B cell (primary cell): Measurements from ENCODE around the gene SEC24B. TPM values are rescaled to one million over a fixed set of nuclear protein-coding genes. Genes with fewer than 3 reads are reported as not detected.
"Not testable (repeated sequence)": the region's sequence is repeated elsewhere in the genome, so short reads cannot be mapped to it uniquely, and the experiment has no call there.

Experiments
- ATAC-seq: fragments of 200-7000 bp; cut with Tn5 transposase; one replicate; pipeline ENCODE4 v1.10.0; 2021; ENCODE audit warnings: low read depth, mild to moderate bottlenecking, moderate number of reproducible peaks, moderate library complexity
- CTCF ChIA-PET: fragments of 350-600 bp; sonication (Branson Sonifier 250); formaldehyde crosslinking; loops from one replicate; lab custom pipeline; 2021; ENCODE audit warnings: antibody characterized with exemption, inconsistent platforms; lab: Charles Lee
- POLR2A ChIA-PET: fragments of 350-600 bp; sonication (Branson Sonifier 250); formaldehyde crosslinking; loops from one replicate; lab custom pipeline; 2021; ENCODE audit warnings: antibody characterized with exemption; lab: Charles Lee
- DNase-seq: peaks from one replicate; pipeline ENCODE4 v3.0.0; 2013
- H2AFZ ChIP-seq: 2 replicates; pipeline ENCODE4 v1.6.1; 2012; ENCODE audit warnings: mild to moderate bottlenecking, low read depth, low read length; ENCODE audit not compliant: insufficient read depth, poor library complexity, severe bottlenecking
- H3K27ac ChIP-seq, 2 donors: 1 replicate in 1 of 2; 2 replicates in 1 of 2; pipeline ENCODE4 v1.5.1; 2012 to 2013; ENCODE audit warnings: low read length in 2 of 2, mild to moderate bottlenecking in 2 of 2, moderate library complexity in 1 of 2
- H3K27me3 ChIP-seq, 4 experiments: fragments of 200-600 bp in 1 of 4; sonication (generic) in 1 of 4; replicated peaks in 1 of 4; 1 replicate in 2 of 4; 2 replicates in 2 of 4; pipeline versions ENCODE4 v1.6.1 to v1.7.0; 2013 to 2016; ENCODE audit warnings: low read length in 3 of 4, mild to moderate bottlenecking in 2 of 4, mixed read lengths in 1 of 4, moderate library complexity in 1 of 4; ENCODE audit not compliant: insufficient read depth in 4 of 4, control insufficient read depth in 3 of 4; ENCODE audit errors: control extremely low read depth in 1 of 4
- H3K36me3 ChIP-seq, 2 experiments: replicated peaks in 1 of 2; 1 replicate in 1 of 2; 2 replicates in 1 of 2; pipeline versions ENCODE4 v1.6.1 to v1.7.1; 2013; ENCODE audit warnings: low read length in 1 of 2; ENCODE audit not compliant: insufficient read depth in 2 of 2, control insufficient read depth in 1 of 2; ENCODE audit errors: control extremely low read depth in 1 of 2, extremely low read depth in 1 of 2
- H3K4me1 ChIP-seq, 2 donors: fragments of 200-600 bp in 1 of 2; sonication (generic) in 1 of 2; 1 replicate in 1 of 2; 2 replicates in 1 of 2; pipeline versions ENCODE4 v1.5.1 to v1.6.1; 2013 to 2017; ENCODE audit warnings: low read length in 2 of 2; ENCODE audit not compliant: control insufficient read depth in 2 of 2, insufficient read depth in 2 of 2
- H3K4me2 ChIP-seq: replicated peaks from 2 replicates; pipeline ENCODE3; 2012; ENCODE audit warnings: mild to moderate bottlenecking, low read depth, low read length; ENCODE audit not compliant: poor library complexity, severe bottlenecking
- H3K4me3 ChIP-seq, 5 experiments: fragments of 200-600 bp in 1 of 5; sonication (generic) in 1 of 5; 1 replicate in 3 of 5; 2 replicates in 2 of 5; pipeline versions ENCODE4 v1.5.1 to v1.7.0; 2011 to 2016; ENCODE audit warnings: low read length in 4 of 5, mild to moderate bottlenecking in 4 of 5, low read depth in 2 of 5, control low read depth in 1 of 5, moderate library complexity in 1 of 5; ENCODE audit not compliant: insufficient read depth in 1 of 5; ENCODE audit errors: control extremely low read depth in 1 of 5, extremely low read depth in 1 of 5
- H3K79me2 ChIP-seq: fragments of 200-600 bp; sonication (generic); one replicate; pipeline ENCODE4 v1.6.0; 2016; ENCODE audit warnings: low read length; ENCODE audit not compliant: control insufficient read depth, insufficient read depth
- H3K9ac ChIP-seq: fragments of 200-600 bp; sonication (generic); 2 replicates; pipeline ENCODE4 v1.6.1; 2017; ENCODE audit warnings: mild to moderate bottlenecking, low read length, moderate library complexity
- H3K9me3 ChIP-seq, 3 donors: one replicate each; pipeline versions ENCODE4 v1.6.1 to v1.7.1; 2013; ENCODE audit warnings: low read length in 2 of 3; ENCODE audit not compliant: control insufficient read depth in 2 of 3, insufficient read depth in 1 of 3; ENCODE audit errors: control extremely low read depth in 1 of 3
- H4K20me1 ChIP-seq: 2 replicates; pipeline ENCODE4 v1.6.0; 2012; ENCODE audit warnings: mild to moderate bottlenecking, low read length; ENCODE audit not compliant: insufficient read depth, control insufficient read depth, poor library complexity, severe bottlenecking
- H3K27ac Mint-ChIP-seq: one replicate; pipeline ENCODE4 v1.8.0; 2021; ENCODE audit warnings: mixed read lengths
- H3K27me3 Mint-ChIP-seq: one replicate; pipeline ENCODE4 v1.8.0; 2021; ENCODE audit warnings: mixed read lengths
- H3K4me1 Mint-ChIP-seq: one replicate; pipeline ENCODE4 v1.8.0; 2021; ENCODE audit warnings: mixed read lengths
- H3K4me3 Mint-ChIP-seq: one replicate; pipeline ENCODE4 v1.8.0; 2021; ENCODE audit warnings: mixed read lengths
- H3K9me3 Mint-ChIP-seq: one replicate; pipeline ENCODE4 v1.8.0; 2022; ENCODE audit warnings: mixed read lengths; ENCODE audit not compliant: insufficient read depth
- CTCF ChIP-seq: fragments of 200-600 bp; IDR thresholded peaks from one replicate; pipeline ENCODE4 v1.8.0; 2022; ENCODE audit warnings: antibody characterized with exemption, mild to moderate bottlenecking
- EZH2 ChIP-seq: IDR thresholded peaks from 2 replicates; pipeline ENCODE4 v1.6.1; 2012; ENCODE audit warnings: borderline replicate concordance, low read depth, mild to moderate bottlenecking, moderate library complexity, low read length; ENCODE audit not compliant: insufficient read depth, poor library complexity, severe bottlenecking
- WGBS: methylation state at CpG from one replicate; pipeline ENCODE4 v1.1.5; 2013; ENCODE audit warnings: missing lambda C conversion rate; ENCODE audit not compliant: insufficient coverage; 5-methylcytosine and 5-hydroxymethylcytosine counted together
- intact Hi-C: fragments of 100-400 bp; cut with micrococcal nuclease; formaldehyde crosslinking; loops from one replicate; pipeline ENCODE4 v1.10.0; 2022
- polyA plus RNA-seq: library from polyadenylated mRNA; depleted of rRNA; stranded (reverse); fragments of >200 nt; gene quantifications from 2 replicates; pipeline ENCODE4 v1.2.3, GENCODE V29; 2012
- total RNA-seq, 2 donors: library from RNA; stranded (reverse); fragments of 120-200 nt in 1 of 2; gene quantifications; 1 replicate in 1 of 2; 2 replicates in 1 of 2; pipeline versions ENCODE4 v1.2.3 to v1.2.4, GENCODE V29; 2013 to 2022

SEC24B gene
- total and polyA plus RNA-seq, 2 donors (not counting 1 experiment from before 2014, with no cell fraction given): 22.6 to 46.4 TPM

- peaks cover 0 to 14% (median 0%) of the 10 kb centered on the region in 3 donors for H3K9me3 ChIP-seq
- no peak overlapping the region for H3K27ac ChIP-seq
- peaks cover 6% of the 10 kb centered on the region for H3K79me2 ChIP-seq
- no peak overlapping the region for H3K4me3 Mint-ChIP-seq
- no peaks in the 10 kb centered on the region for H3K36me3 ChIP-seq
- H3K9me3 Mint-ChIP-seq: no peaks in the 10 kb centered on the region
- no peak overlapping the region for H3K9ac ChIP-seq
- H3K27me3 Mint-ChIP-seq: no peaks in the 10 kb centered on the region
- 100% methylated on average over 2 of the region's 3 CpGs for WGBS
- intact Hi-C loops: no loop called here
- H3K4me1 ChIP-seq: peaks cover 0 to 6% of the 10 kb centered on the region in 2 donors
- H3K27me3 ChIP-seq: no peaks in the 10 kb centered on the region
- peaks cover 14% of the 10 kb centered on the region for H3K4me1 Mint-ChIP-seq
- no peaks in the 10 kb centered on the region for H4K20me1 ChIP-seq
- ATAC-seq (no peak), DNase-seq (no peak)
- POLR2A ChIA-PET: no interaction called here
- TF ChIP-seq CTCF (no peak), EZH2 (no peak)
- no peak overlapping the region for H3K4me3 ChIP-seq
- no peak overlapping the region for H2AFZ ChIP-seq
- CTCF ChIA-PET: interaction anchor here (0.5 kb wide), 1 partner anchor 873 kb away, joined by 3 read pairs; no protein-coding TSS in a partner anchor
- H3K4me2 ChIP-seq: no peak overlapping the region
- no peak overlapping the region for H3K27ac Mint-ChIP-seq
These were observed 121.4 kb downstream of the SEC24B start for GRCh38 chr4:109554971-109555370.

- Histone ChIP-seq H3K4me1 (peaks cover 12 to 13% of the 10 kb centered on the region in 2 donors), H4K20me1 (peaks cover 13% of the 10 kb centered on the region), H3K9ac (no peak overlapping the region), H3K4me3 (no peak overlapping the region), H3K4me2 (no peak overlapping the region), H3K27me3 (no peaks in the 10 kb centered on the region), H3K9me3 (peaks cover 0 to 14% (median 0%) of the 10 kb centered on the region in 3 donors), H3K27ac (no peak overlapping the region), H3K36me3 (no peaks in the 10 kb centered on the region), H2AFZ (no peak overlapping the region), H3K79me2 (peaks cover 27% of the 10 kb centered on the region)
- no peaks in the 10 kb centered on the region for H3K9me3 Mint-ChIP-seq
- CTCF ChIA-PET: interaction anchor here (1.4 kb wide), 1 partner anchor 124 kb away, joined by 8 read pairs; the partner anchor contains the start of gene SEC24B
- H3K27ac Mint-ChIP-seq: no peak overlapping the region
- ATAC-seq (no peak), DNase-seq (no peak)
- peaks cover 28% of the 10 kb centered on the region for H3K4me1 Mint-ChIP-seq
- WGBS: 98% methylated on average over 28 of the region's 28 CpGs
- POLR2A ChIA-PET: no interaction called here
- H3K4me3 Mint-ChIP-seq: no peak overlapping the region
- TF ChIP-seq EZH2: no peak
- no peak for TF ChIP-seq CTCF
- no peaks in the 10 kb centered on the region for H3K27me3 Mint-ChIP-seq
- intact Hi-C loops: no loop called here
These were observed 123.8 kb downstream of the SEC24B start for GRCh38 chr4:109557433-109557832.

GRCh38 chr4:109558095-109558494 lies 124.5 kb downstream of the SEC24B start:
- H3K4me1 Mint-ChIP-seq: peaks cover 35% of the 10 kb centered on the region
- intact Hi-C loops, H3K27ac ChIP-seq, H3K9me3 Mint-ChIP-seq, H3K27me3 Mint-ChIP-seq, H3K4me3 ChIP-seq, H3K27me3 ChIP-seq, H3K9ac ChIP-seq, DNase-seq, ATAC-seq, H3K36me3 ChIP-seq, POLR2A ChIA-PET, H3K4me2 ChIP-seq, H2AFZ ChIP-seq: not testable (repeated sequence)
- peak overlapping the region; percentile 44 for H3K27ac Mint-ChIP-seq
- peaks cover 16 to 19% of the 10 kb centered on the region in 2 donors for H3K4me1 ChIP-seq
- peaks cover 33% of the 10 kb centered on the region for H3K79me2 ChIP-seq
- H3K9me3 ChIP-seq: peaks cover 0 to 14% (median 0%) of the 10 kb centered on the region in 3 donors
- H4K20me1 ChIP-seq: peaks cover 20% of the 10 kb centered on the region
- peak overlapping the region; percentile 62 for H3K4me3 Mint-ChIP-seq
- CTCF ChIA-PET: interaction anchor here (1.4 kb wide), 1 partner anchor 125 kb away, joined by 8 read pairs; the partner anchor contains the start of gene SEC24B
- 93% methylated on average over 5 of the region's 6 CpGs for WGBS
